ENCODE results near the gene LDHA.
"Not testable (repeated sequence)": the region's sequence is repeated elsewhere in the genome, so short reads cannot be mapped to it uniquely, and the experiment has no call there.

LDHA gene

GRCh38 chr11:18392434-18393321 is 1.7 kb upstream of the LDHA start:
- H3K4me3 ChIP-seq (ENCODE audit: low read length), result no peak overlapping the region
- DNase-seq (ENCODE audit: low read depth, low spot score), result no peak

- peak overlapping the region; percentile 100 for H3K4me3 ChIP-seq (ENCODE audit: low read length)
- DNase-seq (ENCODE audit: low read depth, low spot score), result no peak
Observed at GRCh38 chr11:18393581-18394274, 635 bp upstream of the LDHA start.

- no peak for DNase-seq (ENCODE audit: low read depth, low spot score)
Observed at GRCh38 chr11:18394928-18395734, 768 bp downstream of the LDHA start.

GRCh38 chr11:18395735-18396504 is 1.6 kb downstream of the LDHA start:
- peak; percentile 96 for DNase-seq (ENCODE audit: low read depth, low spot score)
- H3K4me3 ChIP-seq (ENCODE audit: low read length), result peak overlapping the region; percentile 100

More at GRCh38 chr11:18394928-18395734, 768 bp downstream of the LDHA start:
- H3K4me3 ChIP-seq (ENCODE audit: low read length), result peak overlapping the region; percentile 100

- H3K4me3 ChIP-seq (ENCODE audit: low read length), result no peak overlapping the region
- no peak for DNase-seq (ENCODE audit: low read depth, low spot score)
Observed at GRCh38 chr11:18397921-18398320, 3.6 kb downstream of the LDHA start.

GRCh38 chr11:18401077-18401476 is 6.7 kb downstream of the LDHA start:
- not testable (repeated sequence) for H3K4me3 ChIP-seq (ENCODE audit: low read length); DNase-seq (ENCODE audit: low read depth, low spot score)

GRCh38 chr11:18404062-18404461 is 9.7 kb downstream of the LDHA start:
- DNase-seq (ENCODE audit: low read depth, low spot score), result no peak
- no peak overlapping the region for H3K4me3 ChIP-seq (ENCODE audit: low read length)

GRCh38 chr11:18407400-18407799 is 13.0 kb downstream of the LDHA start:
- not testable (repeated sequence) for DNase-seq (ENCODE audit: low read depth, low spot score); H3K4me3 ChIP-seq (ENCODE audit: low read length)

GRCh38 chr11:18408558-18409291 is 14.4 kb downstream of the LDHA start:
- no peak for DNase-seq (ENCODE audit: low read depth, low spot score)
- H3K4me3 ChIP-seq (ENCODE audit: low read length), result no peak overlapping the region

- no peak for DNase-seq (ENCODE audit: low read depth, low spot score)
- H3K4me3 ChIP-seq (ENCODE audit: low read length), result no peak overlapping the region
Observed at GRCh38 chr11:18416459-18416858, 22.1 kb downstream of the LDHA start.

GRCh38 chr11:18419040-18419439 is 24.7 kb downstream of the LDHA start:
- DNase-seq (ENCODE audit: low read depth, low spot score), result no peak
- H3K4me3 ChIP-seq (ENCODE audit: low read length), result no peak overlapping the region

- no peak for DNase-seq (ENCODE audit: low read depth, low spot score)
- no peak overlapping the region for H3K4me3 ChIP-seq (ENCODE audit: low read length)
Observed at GRCh38 chr11:18420067-18420466, 25.7 kb downstream of the LDHA start.

GRCh38 chr11:18427240-18427639 is 32.9 kb downstream of the LDHA start:
- no peak overlapping the region for H3K4me3 ChIP-seq (ENCODE audit: low read length)
- DNase-seq (ENCODE audit: low read depth, low spot score), result no peak

GRCh38 chr11:18429332-18429731 is 35.0 kb downstream of the LDHA start:
- DNase-seq (ENCODE audit: low read depth, low spot score), result no peak
- H3K4me3 ChIP-seq (ENCODE audit: low read length), result no peak overlapping the region

GRCh38 chr11:18438691-18439090 is 44.3 kb downstream of the LDHA start:
- no peak for DNase-seq (ENCODE audit: low read depth, low spot score)
- no peak overlapping the region for H3K4me3 ChIP-seq (ENCODE audit: low read length)

- H3K4me3 ChIP-seq (ENCODE audit: low read length), result no peak overlapping the region
- DNase-seq (ENCODE audit: low read depth, low spot score), result no peak
Observed at GRCh38 chr11:18449251-18449650, 54.9 kb downstream of the LDHA start.

- no peak overlapping the region for H3K4me3 ChIP-seq (ENCODE audit: low read length)
- DNase-seq (ENCODE audit: low read depth, low spot score), result no peak
Observed at GRCh38 chr11:18452927-18453326, 58.6 kb downstream of the LDHA start.

- no peak for DNase-seq (ENCODE audit: low read depth, low spot score)
- H3K4me3 ChIP-seq (ENCODE audit: low read length), result no peak within 1 kb of the TSS
Observed at GRCh38 chr11:18455686-18456372, 61.5 kb downstream of the LDHA start, which contains the start of gene LDHAL6A. LDHAL6A (plus strand) TSS chr11:18455856; CDS start chr11:18456681, 825 bp downstream.

Data from Jurkat, Clone E6-1 (cell line).